IPS DF 4.7 (cell line): ENCODE data around the gene METTL15.
"Not testable (repeated sequence)": the region's sequence is repeated elsewhere in the genome, so short reads cannot be mapped to it uniquely, and the experiment has no call there.

ENCODE experiments used
- DNase-seq: peaks from one replicate; pipeline ENCODE4 v3.0.0-alpha.2; 2013; ENCODE audit warnings: low spot score; ENCODE audit errors: extremely low read depth

Gene METTL15

GRCh38 chr11:28195449-28195848 lies 87.3 kb downstream of the METTL15 start:
- DNase-seq = no peak

- no peak for DNase-seq
These were observed 101.7 kb downstream of the METTL15 start for GRCh38 chr11:28209906-28210305.

- DNase-seq = not testable (repeated sequence)
These were observed 113.9 kb downstream of the METTL15 start for GRCh38 chr11:28222063-28222462.

DNA sequence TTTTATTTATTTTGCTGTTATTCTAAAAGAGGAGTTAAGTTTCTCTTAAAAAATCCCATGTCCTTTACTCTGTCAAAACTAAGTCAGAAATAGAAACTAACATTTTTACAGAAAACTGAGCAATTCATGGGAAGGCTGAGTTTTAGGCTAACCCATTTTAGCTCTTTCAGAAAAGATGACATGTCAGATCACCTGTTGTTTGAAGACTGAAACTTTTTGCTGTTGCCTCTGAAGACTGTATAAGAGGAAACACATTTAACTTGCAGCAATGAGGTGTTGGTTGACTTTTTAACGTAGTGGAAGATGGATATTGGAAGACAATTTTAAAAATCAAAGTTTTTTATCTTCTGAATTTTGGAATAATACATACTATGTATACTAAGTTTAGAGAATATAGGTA lies 115.4 kb downstream of the METTL15 start:
- DNase-seq = no peak

GRCh38 chr11:28223994-28224393 lies 115.8 kb downstream of the METTL15 start:
- no peak for DNase-seq

DNA sequence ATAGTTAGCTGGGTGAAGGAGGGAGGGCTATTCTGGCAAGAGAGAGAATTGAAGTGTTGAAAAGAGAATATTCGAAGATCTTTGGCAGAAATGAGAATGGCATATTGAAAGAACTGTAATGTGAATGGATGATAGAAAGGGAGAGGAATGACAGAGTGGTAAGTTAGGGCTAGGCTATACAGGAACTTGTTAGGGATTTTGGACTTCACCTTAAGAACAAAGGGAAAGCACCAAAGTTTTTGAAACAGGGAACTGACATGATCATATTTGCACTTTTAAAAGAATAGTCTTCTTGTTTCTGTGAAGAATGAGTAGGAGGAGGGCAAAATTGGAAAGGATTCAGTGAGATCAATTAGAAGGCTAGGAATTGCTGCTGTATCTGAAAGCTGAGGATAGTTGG lies 119.3 kb downstream of the METTL15 start:
- no peak for DNase-seq

DNA sequence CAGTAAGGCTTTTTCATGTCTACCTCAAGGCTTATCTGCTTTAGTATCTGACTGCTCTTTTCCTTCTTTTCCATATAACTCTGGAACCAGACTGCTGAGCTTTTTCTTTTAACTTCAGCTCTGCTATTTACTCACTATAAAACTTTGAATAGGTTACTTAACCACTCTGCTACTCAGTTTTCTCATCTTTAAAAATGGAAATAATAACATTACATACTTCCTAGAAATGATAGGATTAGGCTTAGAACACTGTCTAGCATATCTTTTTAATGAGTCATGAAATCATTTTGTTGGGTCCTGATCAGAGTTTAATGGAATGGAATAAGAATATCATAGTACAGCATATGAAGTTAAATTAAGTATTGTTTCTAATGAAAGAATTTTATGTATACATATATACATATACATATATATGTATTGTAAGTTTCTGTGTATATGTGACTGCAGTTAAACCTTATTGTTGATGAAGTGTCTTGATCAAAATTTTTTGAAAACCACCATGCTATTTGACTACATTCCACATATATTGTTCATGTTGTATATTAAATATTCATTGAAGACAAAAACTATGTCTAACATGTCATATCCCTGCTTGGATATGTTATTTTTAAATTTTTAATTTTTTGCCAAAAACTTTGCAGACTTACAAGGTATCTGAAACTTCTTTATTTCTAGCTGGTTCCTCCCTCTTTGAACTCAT lies 120.2 kb downstream of the METTL15 start:
- DNase-seq = no peak

- DNase-seq = no peak
These were observed 123.3 kb downstream of the METTL15 start for GRCh38 chr11:28231475-28231874.

DNA sequence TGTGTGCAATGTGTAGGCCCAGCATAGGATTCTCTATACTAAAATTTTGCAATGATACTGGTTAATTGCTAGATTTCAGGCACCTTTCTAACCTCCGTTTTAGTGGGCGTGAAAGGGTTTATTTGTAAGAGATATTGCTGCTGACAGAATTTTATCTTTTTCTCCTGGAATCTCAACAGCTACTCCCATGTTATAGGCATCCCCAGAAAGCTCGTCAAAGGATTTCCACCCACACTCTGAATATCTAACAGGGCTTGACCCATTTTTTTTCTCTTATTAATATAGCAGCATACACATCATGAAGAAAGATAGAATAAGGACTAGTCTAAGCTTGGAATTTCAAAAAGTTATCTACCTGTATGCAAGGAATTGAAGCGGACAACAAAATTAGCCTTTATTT lies 124.5 kb downstream of the METTL15 start:
- DNase-seq = no peak

- DNase-seq = no peak
These were observed 133.6 kb downstream of the METTL15 start for GRCh38 chr11:28241760-28242159.

- DNase-seq = no peak
These were observed 134.4 kb downstream of the METTL15 start for GRCh38 chr11:28242596-28242995.

GRCh38 chr11:28243061-28243460 lies 134.9 kb downstream of the METTL15 start:
- DNase-seq = no peak

GRCh38 chr11:28243581-28243980 lies 135.4 kb downstream of the METTL15 start:
- DNase-seq = no peak

- no peak for DNase-seq
These were observed 136.9 kb downstream of the METTL15 start for GRCh38 chr11:28245131-28245530.

- DNase-seq = no peak
These were observed 142.0 kb downstream of the METTL15 start for GRCh38 chr11:28250192-28250591.

DNA sequence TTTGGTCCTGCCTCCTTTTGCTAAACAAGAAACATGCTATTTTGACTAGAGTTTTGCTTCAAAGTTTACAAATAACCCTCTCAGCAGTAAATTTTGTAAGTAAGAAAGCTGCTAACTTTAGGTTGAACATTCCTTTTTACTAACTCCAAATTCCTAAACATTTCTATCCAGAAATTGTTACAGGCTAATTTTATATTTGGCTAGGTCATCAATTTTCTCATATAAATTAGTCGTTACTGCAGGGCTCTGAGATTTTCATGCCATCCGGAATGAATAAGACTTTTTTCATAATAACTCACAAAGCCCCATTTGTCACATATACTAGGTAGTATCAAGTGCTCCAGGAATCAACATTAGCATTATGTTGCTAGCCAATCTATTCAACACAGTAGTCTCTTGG lies 143.1 kb downstream of the METTL15 start:
- no peak for DNase-seq

DNA sequence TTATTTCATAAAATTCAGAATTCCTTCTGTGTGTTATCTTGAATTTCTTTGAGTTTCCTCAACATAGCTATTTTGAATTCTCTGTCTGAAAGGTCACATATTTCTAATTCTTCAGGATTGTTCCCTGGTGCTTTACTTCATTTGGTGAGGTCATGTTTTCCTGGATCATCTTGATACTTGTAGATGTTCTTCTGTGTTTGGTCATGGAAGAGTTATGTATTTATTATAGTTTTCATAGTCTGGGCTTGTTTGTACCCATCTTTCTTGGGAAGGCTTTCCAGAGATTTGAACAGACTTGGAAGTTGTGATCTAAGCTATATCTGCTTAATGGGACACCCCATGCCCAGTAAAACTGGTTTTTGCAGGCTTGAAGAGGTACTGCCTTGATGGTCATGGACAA lies 149.6 kb downstream of the METTL15 start:
- no peak for DNase-seq

DNA sequence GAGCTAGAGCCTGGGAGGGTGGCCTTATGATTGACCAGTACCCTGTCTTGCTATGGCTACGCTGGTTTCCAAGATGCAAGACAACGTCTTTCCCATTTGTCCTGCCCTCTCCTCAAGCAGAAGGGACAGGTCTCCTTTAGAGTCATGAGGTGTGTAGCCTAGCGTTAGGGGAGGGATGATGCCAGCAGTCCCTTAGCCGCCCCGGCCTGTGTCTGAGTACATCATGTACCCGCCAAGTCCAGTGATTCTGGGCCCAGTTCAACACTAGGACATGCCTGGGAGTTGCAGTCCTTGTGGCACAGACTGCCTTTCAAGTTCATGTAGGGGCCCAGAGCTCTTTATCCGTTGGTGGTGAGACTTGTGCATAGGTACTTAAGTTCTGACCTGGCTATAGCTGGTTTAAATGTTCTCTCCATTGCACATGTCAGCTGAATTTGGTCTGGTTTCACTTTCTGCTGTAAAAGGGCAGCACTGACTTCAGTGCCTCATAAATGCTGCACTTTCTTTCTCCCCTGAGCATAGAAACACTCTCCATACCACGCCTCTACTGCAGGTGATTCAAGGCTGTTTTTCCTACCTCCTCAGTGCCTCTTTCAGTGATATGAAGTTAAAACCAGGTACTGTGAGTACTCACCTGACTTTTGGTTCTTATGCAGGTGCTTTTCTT lies 151.1 kb downstream of the METTL15 start:
- no peak for DNase-seq

DNA sequence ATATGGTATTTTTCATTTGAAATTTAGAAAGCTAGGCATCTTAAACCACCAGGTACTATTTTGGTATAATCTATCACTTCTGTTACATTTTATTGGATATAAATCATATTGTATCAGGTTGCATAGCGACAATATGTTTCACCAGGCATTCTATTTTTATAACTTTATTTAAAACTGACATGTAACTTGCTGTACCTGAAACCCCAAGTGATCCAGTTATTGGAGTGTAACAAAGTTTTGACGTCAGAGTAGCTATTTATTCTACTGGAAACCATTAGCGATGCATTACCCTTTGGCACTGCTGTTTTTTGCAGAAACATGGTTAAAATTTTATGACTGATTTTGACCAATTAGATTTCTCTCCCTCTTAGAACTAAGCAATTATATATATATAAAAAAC lies 160.7 kb downstream of the METTL15 start:
- DNase-seq = no peak

DNA sequence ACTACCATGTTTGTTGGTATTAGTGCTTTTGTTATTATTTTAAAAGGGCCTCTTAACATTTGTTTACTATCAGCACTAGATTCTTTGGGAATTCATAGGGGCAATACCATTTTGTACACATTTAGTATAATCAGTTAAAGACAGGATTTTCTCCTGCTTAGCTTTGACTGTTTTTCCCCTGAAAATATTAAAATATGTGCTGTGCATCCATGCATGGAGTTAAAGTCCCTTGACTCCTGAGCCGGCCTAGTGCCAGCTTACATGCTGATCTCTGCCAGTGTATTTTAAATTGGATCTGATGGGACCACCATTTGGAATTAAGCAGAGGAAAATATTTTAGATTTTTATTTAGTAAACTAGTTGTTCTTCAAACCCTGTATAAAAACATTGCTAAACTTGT lies 161.4 kb downstream of the METTL15 start:
- DNase-seq = no peak

DNA sequence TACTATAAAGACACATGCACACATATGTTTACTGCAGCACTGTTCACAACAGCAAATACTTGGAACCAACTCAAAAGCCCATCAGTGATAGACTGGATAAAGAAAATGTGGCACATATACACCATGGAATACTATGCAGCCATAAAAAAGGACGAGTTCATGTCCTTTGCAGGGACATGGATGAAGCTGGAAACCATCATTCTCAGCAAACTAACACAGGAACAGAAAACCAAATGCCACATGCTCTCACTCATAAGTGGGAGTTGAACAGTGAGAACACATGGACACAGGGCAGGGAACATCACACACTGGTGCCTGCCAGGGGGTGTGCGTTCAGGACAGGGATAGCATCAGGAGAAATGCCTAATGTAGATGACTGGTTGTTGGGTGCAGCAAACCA lies 164.1 kb downstream of the METTL15 start:
- not testable (repeated sequence) for DNase-seq

DNA sequence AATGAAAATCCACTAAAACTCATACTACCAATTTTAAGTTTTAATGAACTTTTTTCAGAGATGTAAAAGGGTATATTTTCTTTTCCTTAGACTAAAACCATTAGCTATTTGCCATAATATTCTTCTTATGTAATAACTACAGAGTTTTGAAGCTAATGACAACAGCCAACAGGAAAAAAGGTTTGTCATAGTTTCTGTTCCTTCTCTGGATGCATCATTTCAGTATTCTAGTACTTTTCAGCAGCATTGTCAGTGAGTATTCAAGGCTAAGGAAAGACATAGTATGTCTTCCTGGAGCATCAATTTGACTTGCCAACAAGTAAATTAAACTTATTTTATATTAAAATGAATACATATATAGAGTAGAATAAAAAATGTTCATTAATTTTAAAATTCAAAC lies 166.0 kb downstream of the METTL15 start:
- DNase-seq = no peak

GRCh38 chr11:28284196-28284595 lies 176.0 kb downstream of the METTL15 start:
- no peak for DNase-seq
